Mammary epithelial cell (primary cell): ENCODE measurements around the gene MRPL42.

Experiments
- CTCF ChIP-seq, 2 donors: IDR thresholded peaks in 1 of 2; conservative IDR thresholded peaks in 1 of 2; 2 replicates each; pipeline ENCODE4 v1.5.1; 2011 to 2012; ENCODE audit warnings: inconsistent platforms in 2 of 2, low read length in 2 of 2, mild to moderate bottlenecking in 2 of 2, control low read depth in 1 of 2, low read depth in 1 of 2; ENCODE audit not compliant: insufficient read depth in 1 of 2; ENCODE audit errors: extremely low read depth in 1 of 2
- EZH2 ChIP-seq: IDR thresholded peaks from 2 replicates; pipeline ENCODE4 v1.6.1; 2012; ENCODE audit warnings: low read length, inconsistent platforms, borderline replicate concordance

- TF ChIP-seq CTCF (conservative IDR thresholded peaks at IDR 0.05 in 1 of 2, IDR thresholded peaks at IDR 0.05 in 1 of 2; ENCODE audit: extremely low read depth in 1 of 2, insufficient read depth in 1 of 2, low read depth in 1 of 2, low read length in 2 of 2) (no peak), EZH2 (no peak)
These were observed 69.6 kb downstream of the MRPL42 start for GRCh38 chr12:93536766-93537488.
